ENCODE measurements around the gene TSPAN9.

Gene TSPAN9

DNA sequence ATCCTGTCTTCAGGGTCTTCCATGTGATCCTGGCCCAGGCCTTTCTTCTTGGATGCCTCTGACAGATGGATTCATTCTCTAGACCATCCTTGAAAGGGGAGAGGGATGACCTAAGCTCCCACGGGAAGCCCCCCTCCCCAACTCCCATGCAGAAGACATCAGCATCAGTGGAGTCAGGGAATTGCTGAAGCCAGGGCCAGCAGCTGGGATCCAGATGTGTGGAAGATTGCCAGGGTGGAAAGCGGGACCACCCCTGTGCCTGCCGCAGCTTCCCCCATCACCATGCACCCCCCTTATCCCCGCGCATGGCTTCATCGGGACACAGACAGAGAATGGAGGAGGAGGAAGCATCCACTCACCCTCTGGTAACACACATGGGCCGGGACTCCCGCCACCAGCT is 230.2 kb downstream of the TSPAN9 start:
- no peak for DNase-seq (ENCODE audit: low read depth)
- TF ChIP-seq, protein P1, sequence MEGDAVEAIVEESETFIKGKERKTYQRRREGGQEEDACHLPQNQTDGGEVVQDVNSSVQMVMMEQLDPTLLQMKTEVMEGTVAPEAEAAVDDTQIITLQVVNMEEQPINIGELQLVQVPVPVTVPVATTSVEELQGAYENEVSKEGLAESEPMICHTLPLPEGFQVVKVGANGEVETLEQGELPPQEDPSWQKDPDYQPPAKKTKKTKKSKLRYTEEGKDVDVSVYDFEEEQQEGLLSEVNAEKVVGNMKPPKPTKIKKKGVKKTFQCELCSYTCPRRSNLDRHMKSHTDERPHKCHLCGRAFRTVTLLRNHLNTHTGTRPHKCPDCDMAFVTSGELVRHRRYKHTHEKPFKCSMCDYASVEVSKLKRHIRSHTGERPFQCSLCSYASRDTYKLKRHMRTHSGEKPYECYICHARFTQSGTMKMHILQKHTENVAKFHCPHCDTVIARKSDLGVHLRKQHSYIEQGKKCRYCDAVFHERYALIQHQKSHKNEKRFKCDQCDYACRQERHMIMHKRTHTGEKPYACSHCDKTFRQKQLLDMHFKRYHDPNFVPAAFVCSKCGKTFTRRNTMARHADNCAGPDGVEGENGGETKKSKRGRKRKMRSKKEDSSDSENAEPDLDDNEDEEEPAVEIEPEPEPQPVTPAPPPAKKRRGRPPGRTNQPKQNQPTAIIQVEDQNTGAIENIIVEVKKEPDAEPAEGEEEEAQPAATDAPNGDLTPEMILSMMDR (conservative IDR thresholded peaks at IDR 0.05; ENCODE audit: low read length) = no peak
- no peak overlapping the region for H3K4me3 ChIP-seq (ENCODE audit: low read length)

DNA sequence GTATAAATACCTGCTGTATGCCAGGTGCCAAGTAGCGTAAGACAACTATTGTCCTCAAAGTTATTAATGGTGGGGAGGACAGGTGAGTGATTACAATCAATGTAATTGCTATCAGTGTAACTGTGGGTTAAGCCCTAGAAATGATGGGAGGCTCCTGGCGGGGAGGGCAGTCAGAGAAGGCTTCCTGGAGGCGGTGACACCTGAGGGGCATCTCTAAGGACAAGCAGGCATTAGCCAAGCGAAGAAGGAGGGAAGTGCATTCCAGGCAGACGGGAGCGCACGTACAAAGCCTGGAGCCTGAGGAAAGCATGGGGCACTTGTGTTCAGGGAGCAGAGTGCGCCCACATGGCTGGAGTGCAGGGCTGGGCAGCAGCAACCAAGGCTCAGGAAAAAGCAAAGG is 230.9 kb downstream of the TSPAN9 start:
- H3K4me3 ChIP-seq (ENCODE audit: low read length) = no peak overlapping the region
- TF ChIP-seq, protein P1 (conservative IDR thresholded peaks at IDR 0.05; ENCODE audit: low read length) = no peak
- no peak for DNase-seq (ENCODE audit: low read depth)

DNA sequence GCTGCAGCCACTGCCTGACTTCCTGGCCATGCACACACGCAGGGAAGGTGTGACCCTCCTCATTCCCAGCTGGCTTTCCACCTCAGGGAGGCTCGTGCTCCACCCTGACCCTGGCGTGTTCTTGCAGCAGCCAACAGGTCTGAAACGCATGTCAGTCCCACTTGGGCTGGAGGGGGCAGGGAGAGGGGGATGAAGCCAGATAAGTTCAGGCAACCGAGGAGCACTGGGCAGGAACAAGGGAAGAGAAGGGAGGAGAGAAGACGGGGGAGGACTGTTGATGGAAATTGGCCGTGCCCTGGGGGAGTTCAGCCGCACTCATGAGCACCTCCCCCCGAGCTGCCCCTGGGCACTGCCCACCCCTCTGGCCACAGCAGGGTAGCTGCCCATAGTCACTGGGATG is 231.4 kb downstream of the TSPAN9 start:
- H3K4me3 ChIP-seq (ENCODE audit: low read length) = no peak overlapping the region
- TF ChIP-seq, protein P1 (conservative IDR thresholded peaks at IDR 0.05; ENCODE audit: low read length) = no peak
- no peak for DNase-seq (ENCODE audit: low read depth)

DNA sequence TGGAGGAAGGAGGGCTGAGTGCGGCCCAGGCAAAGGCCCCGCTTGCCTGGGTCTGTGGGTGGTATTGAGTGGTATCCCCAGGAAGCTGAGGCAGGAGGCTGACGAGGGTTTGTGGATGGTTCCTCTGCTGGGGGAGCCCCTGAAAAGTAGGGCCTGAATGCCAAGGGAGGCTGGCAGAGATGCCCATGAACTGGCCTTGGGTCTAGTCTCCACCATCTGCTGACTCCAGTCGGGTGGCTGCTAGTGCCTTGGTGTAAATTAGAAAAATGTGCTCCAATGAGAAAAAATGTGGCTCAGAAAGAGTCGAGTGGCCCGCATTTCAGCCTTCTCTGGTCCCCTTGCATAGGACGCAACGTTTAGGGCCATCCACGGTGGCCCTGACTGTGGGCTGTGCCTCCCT is 232.6 kb downstream of the TSPAN9 start:
- no peak for DNase-seq (ENCODE audit: low read depth)
- H3K4me3 ChIP-seq (ENCODE audit: low read length) = no peak overlapping the region
- TF ChIP-seq, protein P1 (conservative IDR thresholded peaks at IDR 0.05; ENCODE audit: low read length) = no peak

DNA sequence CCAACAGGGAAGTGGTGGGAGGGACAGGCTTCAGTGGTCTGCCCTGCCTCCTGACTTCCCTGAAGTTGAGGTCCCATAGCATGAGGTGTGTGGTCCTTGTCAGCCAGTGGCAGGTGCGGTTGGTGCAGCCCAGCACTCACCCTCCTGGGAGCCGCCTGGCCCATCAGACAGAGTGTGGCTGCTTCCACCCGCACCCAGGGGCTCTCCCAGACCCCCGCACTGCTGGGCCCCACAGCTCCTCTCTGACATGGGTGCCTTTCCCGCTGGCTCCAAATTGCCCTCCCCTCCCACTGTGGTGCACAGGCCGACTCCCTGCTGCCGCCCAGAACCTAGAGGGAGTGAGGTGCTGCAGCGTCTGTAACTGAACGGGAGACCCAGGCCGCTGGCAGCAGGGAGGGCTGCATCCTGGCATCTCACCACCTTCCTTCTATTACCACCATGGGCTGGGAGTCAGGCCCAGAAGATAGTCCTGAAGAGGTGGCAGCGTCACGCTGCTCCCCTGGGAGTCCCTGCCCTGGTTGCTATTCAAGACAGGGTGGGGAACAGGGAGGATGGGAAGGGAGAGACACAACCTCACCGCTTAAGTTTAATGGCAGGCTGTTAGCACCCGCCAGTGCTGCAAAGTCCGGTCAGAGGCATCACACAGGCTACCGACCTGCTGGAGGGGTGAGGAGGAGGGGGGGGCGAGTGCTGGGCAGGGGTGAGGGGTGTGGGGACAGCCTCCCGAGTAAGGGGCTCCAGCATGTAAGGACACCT is 233.3 kb downstream of the TSPAN9 start:
- H3K4me3 ChIP-seq (ENCODE audit: low read length) = no peak overlapping the region
- TF ChIP-seq, protein P1 (conservative IDR thresholded peaks at IDR 0.05; ENCODE audit: low read length) = no peak
- DNase-seq (ENCODE audit: low read depth) = no peak

DNA sequence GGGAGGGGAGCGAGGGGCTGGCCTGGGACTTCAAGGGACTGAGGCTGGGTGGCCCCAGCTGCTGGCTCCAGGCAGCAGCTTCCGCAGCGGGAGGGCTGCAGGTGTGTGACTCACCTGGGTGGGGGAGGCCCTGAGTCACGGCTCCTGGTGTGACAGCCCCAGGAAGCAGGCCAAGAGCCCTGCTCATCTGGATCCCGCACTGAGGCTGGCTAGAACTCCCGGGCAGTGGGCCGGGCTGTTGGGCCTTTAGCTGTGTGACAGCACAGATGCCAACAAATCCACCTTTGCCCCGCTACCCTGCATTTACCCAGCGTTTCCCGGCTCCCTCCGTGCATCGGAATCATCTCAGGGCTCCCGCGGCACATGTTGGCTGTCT is 233.8 kb downstream of the TSPAN9 start:
- TF ChIP-seq, protein P1 (conservative IDR thresholded peaks at IDR 0.05; ENCODE audit: low read length) = no peak
- H3K4me3 ChIP-seq (ENCODE audit: low read length) = no peak overlapping the region
- DNase-seq (ENCODE audit: low read depth) = no peak

DNA sequence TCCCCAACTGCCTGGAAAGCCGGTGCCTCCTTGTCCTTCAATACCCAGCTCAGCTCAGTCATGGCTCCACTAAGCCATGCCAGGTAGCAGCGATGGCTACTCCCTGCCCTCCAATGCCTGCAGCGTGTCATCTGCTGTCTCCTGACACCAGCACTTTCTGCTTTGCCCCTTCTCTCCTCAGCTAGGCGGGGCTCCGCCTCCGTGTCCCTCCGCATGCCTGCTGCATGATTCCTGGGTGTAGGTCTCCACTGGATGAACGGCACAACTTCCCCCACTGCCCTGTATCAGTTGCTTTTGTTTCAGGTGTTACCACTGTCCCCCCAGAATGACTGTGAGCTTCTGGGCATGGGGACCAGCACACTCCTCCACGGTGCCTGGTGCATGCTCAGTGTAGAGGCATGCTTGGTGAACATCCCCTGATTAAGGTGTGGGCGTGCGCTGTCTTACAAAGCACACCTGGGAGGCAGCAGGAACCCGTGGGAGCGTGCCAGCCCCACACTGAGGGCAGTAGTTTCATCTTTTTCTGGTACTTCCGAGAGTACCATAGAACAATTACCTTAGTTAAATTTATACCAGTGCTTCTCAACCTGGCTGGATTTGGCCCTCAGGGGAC is 234.4 kb downstream of the TSPAN9 start:
- DNase-seq (ENCODE audit: low read depth) = no peak
- no peak overlapping the region for H3K4me3 ChIP-seq (ENCODE audit: low read length)
- TF ChIP-seq, protein P1 (conservative IDR thresholded peaks at IDR 0.05; ENCODE audit: low read length) = no peak

All from AG10803 (cell line).